H1 (cell line): ENCODE measurements around the gene NBL1. TPM values are rescaled to one million over a fixed set of nuclear protein-coding genes. Genes with fewer than 3 reads are reported as not detected.

Experiments used
- BACH1 ChIP-seq: IDR thresholded peaks from 2 replicates; pipeline ENCODE4 v1.6.1; 2012; ENCODE audit warnings: low read length, improper control_type of control experiment
- CHD1 ChIP-seq: IDR thresholded peaks from 2 replicates; pipeline ENCODE4 v1.6.1; 2012; ENCODE audit warnings: low read depth, low read length, improper control_type of control experiment
- CHD7 ChIP-seq: fragments of 300-600 bp; sonication (generic); IDR thresholded peaks from 2 replicates; pipeline ENCODE4 v1.7.1; 2012; ENCODE audit warnings: low read length, moderate library complexity, mild to moderate bottlenecking, inconsistent platforms; ENCODE audit not compliant: insufficient replicate concordance
- RAD21 ChIP-seq, 2 experiments: IDR thresholded peaks in 1 of 2; conservative IDR thresholded peaks in 1 of 2; 2 replicates each; pipeline ENCODE4 v1.6.1; 2011; ENCODE audit warnings: low read depth in 2 of 2, low read length in 2 of 2, improper control_type of control experiment in 1 of 2, inconsistent platforms in 1 of 2, mild to moderate bottlenecking in 1 of 2, moderate library complexity in 1 of 2
- SP2 ChIP-seq: IDR thresholded peaks from 2 replicates; pipeline ENCODE4 v1.6.1; 2012; ENCODE audit warnings: mild to moderate bottlenecking, low read length, inconsistent platforms
- SP4 ChIP-seq: IDR thresholded peaks from 2 replicates; pipeline ENCODE4 v1.6.1; 2012; ENCODE audit warnings: low read length, inconsistent platforms
- TAF7 ChIP-seq: optimal IDR thresholded peaks from 2 replicates; pipeline ENCODE3; 2011; ENCODE audit warnings: low read depth, mild to moderate bottlenecking, inconsistent platforms, low read length, moderate library complexity, borderline replicate concordance
- TCF12 ChIP-seq: IDR thresholded peaks from 2 replicates; pipeline ENCODE4 v1.6.1; 2011; ENCODE audit warnings: low read depth, mild to moderate bottlenecking, low read length
- polyA plus RNA-seq, 7 experiments: library from polyadenylated mRNA; depleted of rRNA in 3 of 7; stranded (reverse) in 5 of 7; unstranded in 2 of 7; fragments of >200 nt in 5 of 7; fragments of 200-250 nt in 2 of 7; gene quantifications; 1 replicate in 5 of 7; 2 replicates in 1 of 7; 4 replicates in 1 of 7; pipeline versions ENCODE4 v1.2.1 to v1.2.3, GENCODE V29; 2011 to 2013; ENCODE audit warnings: missing spikeins in 2 of 7, mixed read lengths in 2 of 7
- total RNA-seq: library from RNA; stranded (reverse); fragmentation: NEBNext Ultra II Directional; extraction: Animal tissue kit (Norgen Biotek cat#: 25700); gene quantifications from 2 replicates; pipeline ENCODE4 v1.2.1, GENCODE V29; 2021

Gene NBL1
- total and polyA plus RNA-seq, 2 of the 8 experiments (the other 6 are each of a cell fraction or from before 2014, with no cell fraction given) = 8.7 to 9.7 TPM

GRCh38 chr1:19617376-19617775 lies 26.7 kb upstream of the NBL1 start (continued):
- TF ChIP-seq RAD21 (IDR thresholded peaks at IDR 0.05 in 1 of 2, conservative IDR thresholded peaks at IDR 0.05 in 1 of 2; ENCODE audit: low read depth in 2 of 2, low read length in 2 of 2) (no peak), TAF7 (no peak), TCF12 (no peak), SP4 (no peak), BACH1 (no peak), SP2 (no peak), CHD7 (no peak), CHD1 (no peak)
